ENCODE measurements around the gene CWF19L2. TPM values are rescaled to one million over a fixed set of nuclear protein-coding genes. Genes with fewer than 3 reads are reported as not detected.
"Not testable (repeated sequence)": the region's sequence is repeated elsewhere in the genome, so short reads cannot be mapped to it uniquely, and the experiment has no call there.

CWF19L2 gene
- total RNA-seq, 3 donors from 2014 or later, result 9.0 to 20.2 (median 12.7) TPM

GRCh38 chr11:107397357-107397756, 60.3 kb downstream of the CWF19L2 start:
- Histone ChIP-seq H3K4me1 (ENCODE audit: low read depth) (no peaks in the 10 kb centered on the region), H3K4me3 (no peak overlapping the region), H3K36me3 (ENCODE audit: low read depth) (no peaks in the 10 kb centered on the region), H3K9me3 (peaks cover 2% of the 10 kb centered on the region)
- no peak for TF ChIP-seq CTCF (IDR thresholded peaks at IDR 0.05)
- ATAC-seq (no peak), DNase-seq (no peak)
- intact Hi-C loops (cut with DNase I, micrococcal nuclease), result loop anchor here in 1 of 2 donors (10.0 kb wide), 1 partner anchor 557 kb away; no protein-coding TSS in a partner anchor

GRCh38 chr11:107392611-107393010, 65.0 kb downstream of the CWF19L2 start:
- no peak for DNase-seq

GRCh38 chr11:107390701-107391100, 66.9 kb downstream of the CWF19L2 start:
- H3K4me1 ChIP-seq (ENCODE audit: low read depth); H3K4me3 ChIP-seq; DNase-seq; H3K36me3 ChIP-seq (ENCODE audit: low read depth); ATAC-seq; H3K9me3 ChIP-seq: not testable (repeated sequence)
- intact Hi-C loops (cut with DNase I, micrococcal nuclease), result loop anchor here in 1 of 2 donors (10.0 kb wide), 1 partner anchor 564 kb away; no protein-coding TSS in a partner anchor

More at GRCh38 chr11:107392611-107393010, 65.0 kb downstream of the CWF19L2 start:
- Histone ChIP-seq H3K9me3 (no peaks in the 10 kb centered on the region), H3K36me3 (ENCODE audit: low read depth) (no peaks in the 10 kb centered on the region), H3K4me1 (ENCODE audit: low read depth) (no peaks in the 10 kb centered on the region), H3K4me3 (no peak overlapping the region)
- no peak for TF ChIP-seq CTCF (IDR thresholded peaks at IDR 0.05)
- intact Hi-C loops (cut with DNase I, micrococcal nuclease), result loop anchor here in 1 of 2 donors (10.0 kb wide), 1 partner anchor 562 kb away; no protein-coding TSS in a partner anchor
- ATAC-seq, result no peak

GRCh38 chr11:107387666-107388065, 70.0 kb downstream of the CWF19L2 start:
- no peak for TF ChIP-seq CTCF (IDR thresholded peaks at IDR 0.05)
- Histone ChIP-seq H3K36me3 (ENCODE audit: low read depth) (no peaks in the 10 kb centered on the region), H3K4me1 (ENCODE audit: low read depth) (no peaks in the 10 kb centered on the region), H3K4me3 (no peak overlapping the region), H3K9me3 (no peaks in the 10 kb centered on the region)
- intact Hi-C loops (cut with DNase I, micrococcal nuclease), result no loop called here
- ATAC-seq (no peak), DNase-seq (no peak)

- no peak for TF ChIP-seq CTCF (IDR thresholded peaks at IDR 0.05)
- Histone ChIP-seq H3K4me1 (ENCODE audit: low read depth) (no peaks in the 10 kb centered on the region), H3K9me3 (no peaks in the 10 kb centered on the region), H3K4me3 (no peak overlapping the region), H3K36me3 (ENCODE audit: low read depth) (no peaks in the 10 kb centered on the region)
- ATAC-seq, result no peak
- DNase-seq, result no peak
- intact Hi-C loops (cut with DNase I, micrococcal nuclease), result no loop called here
Measured at GRCh38 chr11:107385361-107385981, 72.2 kb downstream of the CWF19L2 start.

- ATAC-seq, result no peak
Measured at GRCh38 chr11:107384144-107384852, 73.3 kb downstream of the CWF19L2 start.

More at GRCh38 chr11:107384144-107384852, 73.3 kb downstream of the CWF19L2 start:
- H3K4me1 ChIP-seq (ENCODE audit: low read depth), result no peaks in the 10 kb centered on the region
- no peaks in the 10 kb centered on the region for H3K36me3 ChIP-seq (ENCODE audit: low read depth)
- no peak for DNase-seq
- no peak overlapping the region for H3K4me3 ChIP-seq
- intact Hi-C loops (cut with DNase I, micrococcal nuclease), result no loop called here
- no peaks in the 10 kb centered on the region for H3K9me3 ChIP-seq
- TF ChIP-seq CTCF (IDR thresholded peaks at IDR 0.05), result no peak
